CD4-positive, alpha-beta T cell (primary cell): ENCODE results near the gene ARL14EPL. TPM values are rescaled to one million over a fixed set of nuclear protein-coding genes. Genes with fewer than 3 reads are reported as not detected.

Source experiments
- ATAC-seq: fragments of 200-7000 bp; cut with Tn5 transposase; one replicate; pipeline ENCODE4 v1.10.0; 2022; ENCODE audit warnings: mild to moderate bottlenecking; ENCODE audit not compliant: poor library complexity
- CTCF ChIA-PET: fragments of 350-600 bp; sonication (Branson Sonifier 250); formaldehyde crosslinking; loops from one replicate; lab custom pipeline; 2021; ENCODE audit warnings: antibody characterized with exemption, inconsistent platforms; lab: Charles Lee
- POLR2A ChIA-PET: fragments of 350-600 bp; sonication (Branson Sonifier 250); formaldehyde crosslinking; loops from one replicate; lab custom pipeline; 2021; ENCODE audit warnings: antibody characterized with exemption, inconsistent platforms; lab: Charles Lee
- DNase-seq, 14 experiments: peaks; one replicate each; pipeline ENCODE4 v3.0.0-alpha.2; 2013 to 2020; ENCODE audit warnings: mixed read lengths in 2 of 14
- H3K27ac ChIP-seq, 2 donors: one replicate each; pipeline versions ENCODE4 v1.5.1 to v1.7.0; 2013; ENCODE audit warnings: low read length in 2 of 2, low read depth in 1 of 2, mild to moderate bottlenecking in 1 of 2
- H3K27me3 ChIP-seq, 2 experiments: 1 replicate in 1 of 2; 2 replicates in 1 of 2; pipeline versions ENCODE4 v1.6.1 to v1.7.0; 2013; ENCODE audit warnings: low read length in 2 of 2, control low read depth in 1 of 2, mild to moderate bottlenecking in 1 of 2, moderate library complexity in 1 of 2; ENCODE audit not compliant: insufficient read depth in 2 of 2, control insufficient read depth in 1 of 2
- H3K36me3 ChIP-seq: one replicate; pipeline ENCODE4 v1.6.1; 2013; ENCODE audit warnings: low read length, control low read depth; ENCODE audit not compliant: insufficient read depth
- H3K4me1 ChIP-seq: one replicate; pipeline ENCODE4 v1.6.1; 2013; ENCODE audit warnings: low read length, control low read depth; ENCODE audit not compliant: insufficient read depth
- H3K4me3 ChIP-seq: one replicate; pipeline ENCODE4 v1.5.1; 2013; ENCODE audit warnings: mild to moderate bottlenecking, low read length, moderate library complexity
- H3K9me3 ChIP-seq, 2 experiments: 1 replicate in 1 of 2; 2 replicates in 1 of 2; pipeline versions ENCODE4 v1.6.1 to v1.7.0; 2013; ENCODE audit warnings: low read length in 2 of 2, mild to moderate bottlenecking in 2 of 2, control low read depth in 1 of 2, moderate library complexity in 1 of 2; ENCODE audit not compliant: control insufficient read depth in 1 of 2, insufficient read depth in 1 of 2
- H3K27ac Mint-ChIP-seq: one replicate; pipeline ENCODE4 v1.8.0; 2020; ENCODE audit warnings: mixed read lengths
- H3K27me3 Mint-ChIP-seq: one replicate; pipeline ENCODE4 v1.8.0; 2021; ENCODE audit warnings: mixed read lengths
- H3K36me3 Mint-ChIP-seq: one replicate; pipeline ENCODE4 v1.8.0; 2021; ENCODE audit warnings: low read depth, mixed read lengths
- H3K4me1 Mint-ChIP-seq: one replicate; pipeline ENCODE4 v1.8.0; 2021; ENCODE audit warnings: low read depth, mixed read lengths
- H3K4me3 Mint-ChIP-seq: one replicate; pipeline ENCODE4 v1.8.0; 2020; ENCODE audit warnings: mild to moderate bottlenecking, mixed read lengths
- H3K9me3 Mint-ChIP-seq: one replicate; pipeline ENCODE4 v1.8.0; 2020; ENCODE audit warnings: mixed read lengths
- intact Hi-C, 2 experiments: fragments of 100-400 bp; cut with DNase I in 1 of 2; cut with micrococcal nuclease in 1 of 2; formaldehyde crosslinking; loops; one replicate each; pipeline versions ENCODE4 v1.15.1 to v1.9.0; 2023 to 2025; cut with DNase I, micrococcal nuclease
- total RNA-seq, 174 experiments: library from RNA in 2 of 174; stranded (reverse) in 2 of 174; gene quantifications; one replicate each; pipeline ENCODE4 v1.2.3 and lab custom pipeline; 2021 to 2026
- TF ChIP-seq, protein P1 (sequence below): fragments of 200-600 bp; IDR thresholded peaks from one replicate; pipeline ENCODE4 v1.8.0; 2022; ENCODE audit warnings: antibody characterized with exemption, mild to moderate bottlenecking

The ARL14EPL gene
- total RNA-seq, 2 experiments from 2014 or later: not detected

DNA sequence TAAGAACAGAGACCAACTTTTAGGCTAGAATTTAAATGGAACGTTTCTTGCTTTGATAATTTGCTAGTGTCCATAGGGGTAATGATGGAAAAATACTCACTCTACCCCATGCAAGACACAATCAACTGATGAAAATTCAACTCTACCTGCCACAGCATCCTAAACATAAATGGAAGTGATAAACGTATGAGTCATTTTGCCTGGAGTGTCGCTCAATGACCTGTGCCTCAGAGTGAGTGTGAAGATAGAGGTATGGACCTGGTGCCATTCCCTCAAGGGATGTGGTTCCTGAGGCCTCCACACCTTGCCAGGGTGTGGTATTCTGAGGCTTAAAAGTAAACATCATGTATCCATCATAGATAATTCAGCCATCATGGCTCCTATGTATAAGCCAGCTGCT, 14.0 kb downstream of the ARL14EPL start:
- ATAC-seq (no peak), DNase-seq (no peak)
- H3K4me3 Mint-ChIP-seq: no peak overlapping the region
- intact Hi-C loops: no loop called here
- no peaks in the 10 kb centered on the region for H3K4me1 Mint-ChIP-seq
- no peaks in the 10 kb centered on the region for H3K4me1 ChIP-seq
- POLR2A ChIA-PET: no interaction called here
- H3K4me3 ChIP-seq: no peak overlapping the region
- no peak overlapping the region for H3K27ac ChIP-seq
- H3K27me3 Mint-ChIP-seq: peaks cover 11% of the 10 kb centered on the region
- no peaks in the 10 kb centered on the region for H3K9me3 Mint-ChIP-seq
- no peaks in the 10 kb centered on the region for H3K9me3 ChIP-seq
- TF ChIP-seq, protein P1, sequence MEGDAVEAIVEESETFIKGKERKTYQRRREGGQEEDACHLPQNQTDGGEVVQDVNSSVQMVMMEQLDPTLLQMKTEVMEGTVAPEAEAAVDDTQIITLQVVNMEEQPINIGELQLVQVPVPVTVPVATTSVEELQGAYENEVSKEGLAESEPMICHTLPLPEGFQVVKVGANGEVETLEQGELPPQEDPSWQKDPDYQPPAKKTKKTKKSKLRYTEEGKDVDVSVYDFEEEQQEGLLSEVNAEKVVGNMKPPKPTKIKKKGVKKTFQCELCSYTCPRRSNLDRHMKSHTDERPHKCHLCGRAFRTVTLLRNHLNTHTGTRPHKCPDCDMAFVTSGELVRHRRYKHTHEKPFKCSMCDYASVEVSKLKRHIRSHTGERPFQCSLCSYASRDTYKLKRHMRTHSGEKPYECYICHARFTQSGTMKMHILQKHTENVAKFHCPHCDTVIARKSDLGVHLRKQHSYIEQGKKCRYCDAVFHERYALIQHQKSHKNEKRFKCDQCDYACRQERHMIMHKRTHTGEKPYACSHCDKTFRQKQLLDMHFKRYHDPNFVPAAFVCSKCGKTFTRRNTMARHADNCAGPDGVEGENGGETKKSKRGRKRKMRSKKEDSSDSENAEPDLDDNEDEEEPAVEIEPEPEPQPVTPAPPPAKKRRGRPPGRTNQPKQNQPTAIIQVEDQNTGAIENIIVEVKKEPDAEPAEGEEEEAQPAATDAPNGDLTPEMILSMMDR: no peak
- CTCF ChIA-PET: no interaction called here
- no peak overlapping the region for H3K27ac Mint-ChIP-seq
- no peaks in the 10 kb centered on the region for H3K36me3 Mint-ChIP-seq
- no peaks in the 10 kb centered on the region for H3K36me3 ChIP-seq
- peaks cover 0 to 11% of the 10 kb centered on the region in 2 experiments for H3K27me3 ChIP-seq

DNA sequence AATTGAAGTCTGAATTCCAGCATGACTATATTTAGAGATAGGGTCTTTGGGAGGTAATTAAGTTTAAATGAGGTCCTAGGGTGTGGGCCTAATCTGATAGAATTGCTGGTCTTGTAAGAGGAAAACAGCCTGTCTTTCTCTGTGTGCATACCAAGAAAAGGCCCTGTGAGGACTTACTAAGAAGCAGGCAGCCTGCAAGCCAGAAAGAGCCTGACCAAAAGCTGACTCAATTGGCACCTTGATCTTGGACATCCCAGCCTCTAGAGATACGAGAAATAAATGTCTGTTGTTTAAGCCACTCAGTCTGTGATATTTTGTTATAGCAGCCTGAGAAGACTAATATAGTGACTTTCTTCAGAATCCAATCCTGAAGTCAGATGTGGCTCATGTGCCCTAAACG, 14.6 kb downstream of the ARL14EPL start:
- CTCF ChIA-PET: no interaction called here
- H3K27ac Mint-ChIP-seq: no peak overlapping the region
- intact Hi-C loops: no loop called here
- H3K4me1 Mint-ChIP-seq: no peaks in the 10 kb centered on the region
- Histone ChIP-seq H3K27me3 (peaks cover 0 to 11% of the 10 kb centered on the region in 2 experiments), H3K4me3 (no peak overlapping the region), H3K36me3 (no peaks in the 10 kb centered on the region), H3K4me1 (no peaks in the 10 kb centered on the region), H3K9me3 (no peaks in the 10 kb centered on the region), H3K27ac (no peak overlapping the region)
- H3K4me3 Mint-ChIP-seq: no peak overlapping the region
- H3K27me3 Mint-ChIP-seq: peaks cover 11% of the 10 kb centered on the region
- no peaks in the 10 kb centered on the region for H3K36me3 Mint-ChIP-seq
- POLR2A ChIA-PET: no interaction called here
- no peaks in the 10 kb centered on the region for H3K9me3 Mint-ChIP-seq
- DNase-seq (no peak), ATAC-seq (no peak)
- TF ChIP-seq, protein P1: no peak

DNA sequence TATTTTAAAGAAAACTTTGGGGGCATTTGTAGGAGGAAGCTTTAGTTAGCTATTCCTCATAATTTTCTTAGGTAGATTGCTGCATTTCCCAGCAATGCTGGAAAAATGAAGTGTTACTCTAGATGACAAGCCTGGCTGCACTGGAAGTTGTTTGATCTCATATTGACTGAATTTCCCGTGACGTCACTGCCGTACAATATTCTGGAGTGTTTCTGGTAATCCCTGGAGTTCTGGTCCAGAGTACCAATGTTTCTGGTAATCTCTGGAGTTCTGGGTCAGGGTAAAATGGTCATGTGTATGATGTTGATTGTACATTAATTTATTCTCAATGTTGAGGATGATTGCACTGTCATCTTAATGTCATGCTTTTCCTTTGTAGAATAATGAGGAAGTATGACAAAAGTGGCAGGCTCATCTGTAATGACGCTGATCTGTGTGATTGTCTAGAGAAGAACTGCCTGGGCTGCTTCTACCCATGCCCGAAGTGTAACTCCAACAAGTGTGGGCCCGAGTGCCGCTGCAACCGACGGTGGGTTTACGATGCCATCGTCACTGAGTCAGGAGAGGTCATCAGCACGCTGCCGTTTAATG, 26.2 kb downstream of the ARL14EPL start:
- Histone ChIP-seq H3K4me3 (no peak overlapping the region), H3K36me3 (no peaks in the 10 kb centered on the region), H3K27me3 (peaks cover 0 to 6% of the 10 kb centered on the region in 2 experiments), H3K4me1 (no peaks in the 10 kb centered on the region), H3K27ac (no peak overlapping the region), H3K9me3 (no peaks in the 10 kb centered on the region)
- POLR2A ChIA-PET: no interaction called here
- DNase-seq (no peak), ATAC-seq (no peak)
- no peaks in the 10 kb centered on the region for H3K4me1 Mint-ChIP-seq
- no peaks in the 10 kb centered on the region for H3K36me3 Mint-ChIP-seq
- intact Hi-C loops: no loop called here
- peaks cover 13% of the 10 kb centered on the region for H3K27me3 Mint-ChIP-seq
- TF ChIP-seq, protein P1: no peak
- H3K4me3 Mint-ChIP-seq: no peak overlapping the region
- no peak overlapping the region for H3K27ac Mint-ChIP-seq
- H3K9me3 Mint-ChIP-seq: no peaks in the 10 kb centered on the region
- CTCF ChIA-PET: no interaction called here
